Naive thymus-derived CD4-positive, alpha-beta T cell (primary cell): Measurements from ENCODE around the gene SNX1. TPM values are rescaled to one million over a fixed set of nuclear protein-coding genes. Genes with fewer than 3 reads are reported as not detected.
A peak's percentile ranks its signal among the peaks of the same experiment; 100 is the strongest.

ENCODE experiments used
- ATAC-seq: fragments of 150-1000 bp; cut with Tn5 transposase; 2 replicates; pipeline ENCODE4 v1.10.0; 2021; ENCODE audit warnings: mild to moderate bottlenecking, moderate library complexity
- CTCF ChIA-PET: fragments of 350-600 bp; sonication (Branson Sonifier 250); formaldehyde crosslinking; loops from one replicate; lab custom pipeline; 2021; ENCODE audit warnings: antibody characterized with exemption; lab: Charles Lee
- POLR2A ChIA-PET: fragments of 350-600 bp; sonication (Branson Sonifier 250); formaldehyde crosslinking; loops from one replicate; lab custom pipeline; 2021; ENCODE audit warnings: antibody characterized with exemption, inconsistent platforms; lab: Charles Lee
- DNase-seq, 9 donors: peaks; one replicate each; pipeline versions ENCODE4 v3.0.0 to v3.0.0-alpha.2; 2020 to 2022; ENCODE audit warnings: mixed read lengths in 1 of 9
- H3K27ac ChIP-seq: one replicate; pipeline ENCODE4 v1.7.0; 2013; ENCODE audit warnings: mild to moderate bottlenecking, low read depth, low read length, moderate library complexity
- H3K27me3 ChIP-seq, 2 donors: one replicate each; pipeline ENCODE4 v1.7.0; 2013; ENCODE audit warnings: low read length in 2 of 2, mild to moderate bottlenecking in 2 of 2, moderate library complexity in 2 of 2; ENCODE audit not compliant: control insufficient read depth in 2 of 2, insufficient read depth in 2 of 2
- H3K36me3 ChIP-seq, 3 experiments: 1 replicate in 2 of 3; 2 replicates in 1 of 3; pipeline ENCODE4 v1.7.0; 2013; ENCODE audit warnings: low read length in 3 of 3, mild to moderate bottlenecking in 3 of 3, moderate library complexity in 1 of 3; ENCODE audit not compliant: insufficient read depth in 3 of 3, control insufficient read depth in 2 of 3
- H3K4me1 ChIP-seq, 2 donors: one replicate each; pipeline ENCODE4 v1.7.0; 2013; ENCODE audit warnings: low read length in 2 of 2, mild to moderate bottlenecking in 2 of 2, moderate library complexity in 1 of 2; ENCODE audit not compliant: control insufficient read depth in 2 of 2, insufficient read depth in 2 of 2
- H3K4me3 ChIP-seq: 2 replicates; pipeline ENCODE4 v1.7.0; 2013; ENCODE audit warnings: mild to moderate bottlenecking, low read length
- H3K9me3 ChIP-seq, 3 experiments: 1 replicate in 2 of 3; 2 replicates in 1 of 3; pipeline ENCODE4 v1.7.0; 2013; ENCODE audit warnings: low read length in 3 of 3; ENCODE audit not compliant: control insufficient read depth in 2 of 3
- H3K27ac Mint-ChIP-seq, 9 donors: one replicate each; pipeline ENCODE4 v1.8.0; 2020 to 2022; ENCODE audit warnings: mixed read lengths in 9 of 9, mild to moderate bottlenecking in 8 of 9, moderate library complexity in 5 of 9, inconsistent platforms in 2 of 9
- H3K27me3 Mint-ChIP-seq, 5 donors: one replicate each; pipeline ENCODE4 v1.8.0; 2021 to 2022; ENCODE audit warnings: mixed read lengths in 5 of 5, mild to moderate bottlenecking in 1 of 5
- H3K36me3 Mint-ChIP-seq, 5 donors: one replicate each; pipeline ENCODE4 v1.8.0; 2020 to 2022; ENCODE audit warnings: mixed read lengths in 5 of 5, mild to moderate bottlenecking in 3 of 5, inconsistent platforms in 1 of 5
- H3K4me1 Mint-ChIP-seq, 7 donors: one replicate each; pipeline ENCODE4 v1.8.0; 2020 to 2022; ENCODE audit warnings: mixed read lengths in 7 of 7, mild to moderate bottlenecking in 3 of 7, inconsistent platforms in 1 of 7
- H3K4me3 Mint-ChIP-seq, 10 donors: one replicate each; pipeline ENCODE4 v1.8.0; 2020 to 2022; ENCODE audit warnings: mild to moderate bottlenecking in 10 of 10, mixed read lengths in 10 of 10, moderate library complexity in 6 of 10, inconsistent platforms in 2 of 10
- H3K9me3 Mint-ChIP-seq, 11 donors: one replicate each; pipeline ENCODE4 v1.8.0; 2020 to 2022; ENCODE audit warnings: mixed read lengths in 11 of 11, mild to moderate bottlenecking in 4 of 11, inconsistent platforms in 1 of 11, moderate library complexity in 1 of 11
- intact Hi-C, 2 donors: fragments of 100-400 bp; cut with micrococcal nuclease; formaldehyde crosslinking; loops; one replicate each; pipeline ENCODE4 v1.15.1; 2023
- polyA plus RNA-seq, 2 donors: library from polyadenylated mRNA; unstranded; fragments of 300-500 nt; fragmentation: Illumina TruSeq; gene quantifications; one replicate each; pipeline ENCODE4 v1.2.3, GENCODE V29; 2021
- total RNA-seq, 6 experiments: library from RNA in 5 of 6; stranded (reverse) in 5 of 6; gene quantifications; 1 replicate in 5 of 6; 2 replicates in 1 of 6; pipeline ENCODE4 v1.2.3 and lab custom pipeline; 2021 to 2026

SNX1 gene
- total and polyA plus RNA-seq, 7 experiments from 2014 or later, result 61.3 to 161 (median 120) TPM

- DNase-seq (peak in 1 of 9 donors; percentile 14), ATAC-seq (no peak)
- Histone ChIP-seq H3K9me3 (no peaks in the 10 kb centered on the region), H3K36me3 (peaks cover 10 to 39% (median 15%) of the 10 kb centered on the region in 3 experiments), H3K4me3 (peak overlapping the region; percentile 76), H3K27me3 (no peaks in the 10 kb centered on the region), H3K27ac (peak overlapping the region; percentile 97), H3K4me1 (peaks cover 17 to 29% of the 10 kb centered on the region in 2 donors)
- H3K4me3 Mint-ChIP-seq, result peak overlapping the region; percentile 80 to 97 (median 90)
- POLR2A ChIA-PET, result interaction anchor here (0.5 to 6.6 kb wide), 6 partner anchors 10 to 264 kb away, joined by 3 to 55 read pairs (median 6); partner anchors contain the start of genes SNX1, SNX22 and TRIP4
- no peaks in the 10 kb centered on the region for H3K9me3 Mint-ChIP-seq
- peaks cover 13 to 30% (median 27%) of the 10 kb centered on the region in 5 donors for H3K36me3 Mint-ChIP-seq
- H3K27ac Mint-ChIP-seq, result peak overlapping the region; percentile 78 to 97 (median 92)
- intact Hi-C loops, result loop anchor here (2.0 to 10.0 kb wide), 7 partner anchors 490 to 1705 kb away; partner anchors contain the start of genes RNU5A-1 (in 2 of the 2), PDCD7 (in 1 of the 2), RAB11A (in 1 of the 2) and SPG21 (in 1 of the 2)
- peaks cover 34 to 58% (median 49%) of the 10 kb centered on the region in 7 donors for H3K4me1 Mint-ChIP-seq
- H3K27me3 Mint-ChIP-seq, result peaks cover 0 to 2% (median 0%) of the 10 kb centered on the region in 5 donors
- CTCF ChIA-PET, result interaction anchor here (3.2 kb wide), 1 partner anchor 8 kb away, joined by 11 read pairs; no protein-coding TSS in a partner anchor
Measured at GRCh38 chr15:64161688-64162477, 66.1 kb downstream of the SNX1 start.

DNA sequence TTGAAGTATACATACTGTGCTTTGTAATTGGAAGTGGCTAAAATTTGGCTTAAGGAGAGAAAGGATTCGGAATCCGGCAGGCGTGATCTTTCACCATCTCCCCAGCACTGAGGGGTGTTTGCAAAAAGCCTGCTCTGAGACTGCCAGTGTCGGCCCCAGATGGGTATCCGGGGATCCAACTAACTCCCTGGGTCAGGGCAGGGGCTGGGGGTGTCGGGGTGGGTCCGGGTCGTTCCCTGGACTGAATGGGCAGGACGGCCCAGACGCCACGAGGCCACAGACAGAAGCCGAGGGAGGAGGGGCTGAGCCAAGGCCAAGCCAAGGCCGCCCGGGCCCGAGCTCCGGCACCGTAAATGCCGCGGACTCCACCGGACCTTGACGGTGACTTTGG is 66.7 kb downstream of the SNX1 start:
- H3K4me1 ChIP-seq, result peaks cover 17 to 29% of the 10 kb centered on the region in 2 donors
- peaks cover 13 to 30% (median 25%) of the 10 kb centered on the region in 5 donors for H3K36me3 Mint-ChIP-seq
- H3K27me3 ChIP-seq, result no peaks in the 10 kb centered on the region
- CTCF ChIA-PET, result interaction anchor here (1.8 to 3.2 kb wide), 2 partner anchors 9 to 67 kb away, joined by 5 to 11 read pairs; partner anchors contain the start of gene SNX1
- H3K9me3 ChIP-seq, result no peaks in the 10 kb centered on the region
- peak overlapping the region; percentile 80 to 97 (median 90) for H3K4me3 Mint-ChIP-seq
- peak; percentile 1 for ATAC-seq
- peak overlapping the region; percentile 76 for H3K4me3 ChIP-seq
- peak overlapping the region; percentile 78 to 97 (median 92) for H3K27ac Mint-ChIP-seq
- H3K36me3 ChIP-seq, result peaks cover 10 to 33% (median 15%) of the 10 kb centered on the region in 3 experiments
- H3K27me3 Mint-ChIP-seq, result peaks cover 0 to 2% (median 0%) of the 10 kb centered on the region in 5 donors
- peak in 2 of 9 donors; percentile 12 to 33 for DNase-seq
- H3K9me3 Mint-ChIP-seq, result no peaks in the 10 kb centered on the region
- POLR2A ChIA-PET, result interaction anchor here (1.6 to 6.6 kb wide), 7 partner anchors 11 to 225 kb away, joined by 3 to 55 read pairs (median 9); partner anchors contain the start of genes CIAO2A, SNX1, SNX22 and TRIP4
- H3K27ac ChIP-seq, result peak overlapping the region; percentile 97
- intact Hi-C loops, result loop anchor here (2.0 to 10.0 kb wide), 7 partner anchors 490 to 1705 kb away; partner anchors contain the start of genes RNU5A-1 (in 2 of the 2), PDCD7 (in 1 of the 2), RAB11A (in 1 of the 2) and SPG21 (in 1 of the 2)
- H3K4me1 Mint-ChIP-seq, result peaks cover 33 to 55% (median 49%) of the 10 kb centered on the region in 7 donors

- DNase-seq, result peak; percentile 89 to 98 (median 96)
- intact Hi-C loops, result loop anchor here (1.0 to 10.0 kb wide), 19 partner anchors 10 to 1704 kb away; partner anchors contain the start of genes CSNK1G1 (in 2 of the 2), RNU5A-1 (in 2 of the 2), TRIP4 (in 2 of the 2) and USP3 (in 2 of the 2)
- H3K4me3 ChIP-seq, result peak within 1 kb of the TSS; percentile 76
Measured at GRCh38 chr15:64162869-64163658, 67.3 kb downstream of the SNX1 start, which contains the start of gene PPIB. TSS of gene PPIB (minus strand) at chr15:64163022. CDS start at chr15:64162986, 36 bp downstream.

DNA sequence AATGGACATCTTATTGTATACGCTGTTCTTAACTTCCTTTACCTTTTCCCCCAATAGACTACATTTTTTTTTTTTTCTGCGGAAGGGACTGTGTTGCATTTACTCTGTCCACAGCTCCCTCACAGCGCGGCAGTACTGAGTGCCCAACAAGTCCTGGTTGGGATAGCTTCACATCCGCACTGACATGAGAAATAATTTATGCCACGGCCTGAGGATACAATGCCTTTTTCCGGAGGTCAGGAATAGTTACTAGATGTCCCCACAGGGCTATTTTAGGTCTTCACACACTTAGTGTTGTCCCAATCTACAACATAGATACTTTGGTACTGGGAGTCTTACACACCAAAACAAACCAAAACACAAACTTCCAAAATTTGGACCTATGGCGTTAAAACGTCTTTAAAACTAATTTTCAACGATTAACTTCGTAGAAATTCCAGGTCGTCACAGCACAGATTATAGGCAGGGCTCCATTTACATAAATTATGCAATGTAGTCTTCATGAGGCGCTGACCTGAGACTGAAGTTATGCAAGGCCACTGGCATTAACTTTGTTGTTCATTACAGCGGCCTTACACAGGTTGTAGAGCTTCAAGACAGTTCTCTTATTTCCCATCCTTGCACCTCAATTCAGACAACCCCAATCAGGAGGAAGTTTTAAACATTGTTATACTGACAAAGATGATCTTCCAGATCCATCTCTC is 68.0 kb downstream of the SNX1 start:
- no peak for ATAC-seq
- intact Hi-C loops, result loop anchor here (1.0 to 10.0 kb wide), 19 partner anchors 11 to 1703 kb away; partner anchors contain the start of genes CSNK1G1 (in 2 of the 2), RNU5A-1 (in 2 of the 2), TRIP4 (in 2 of the 2) and USP3 (in 2 of the 2)

More at GRCh38 chr15:64162869-64163658, 67.3 kb downstream of the SNX1 start, which contains the start of gene PPIB:
- ChIA-PET POLR2A (interaction anchor here (0.6 to 6.6 kb wide), 12 partner anchors 8 to 1142 kb away, joined by 3 to 55 read pairs (median 4); partner anchors contain the start of genes CIAO2A, PIF1, RNU5B-1 and SNX1), CTCF (interaction anchor here (1.8 to 3.2 kb wide), 2 partner anchors 9 to 67 kb away, joined by 5 to 11 read pairs; partner anchors contain the start of gene SNX1)
- peak within 1 kb of the TSS; percentile 83 to 97 (median 93) for H3K27ac Mint-ChIP-seq
- H3K4me3 Mint-ChIP-seq, result peak within 1 kb of the TSS; percentile 80 to 97 (median 90)
- Histone ChIP-seq H3K36me3 (peaks cover 10 to 27% (median 15%) of the 10 kb centered on the region in 3 experiments), H3K4me1 (peaks cover 17 to 29% of the 10 kb centered on the region in 2 donors), H3K27me3 (no peaks in the 10 kb centered on the region), H3K27ac (peak within 1 kb of the TSS; percentile 97), H3K9me3 (no peaks in the 10 kb centered on the region)
- peaks cover 30 to 51% (median 46%) of the 10 kb centered on the region in 7 donors for H3K4me1 Mint-ChIP-seq
- peak; percentile 97 for ATAC-seq
- H3K27me3 Mint-ChIP-seq, result peaks cover 0 to 2% (median 0%) of the 10 kb centered on the region in 5 donors
- no peaks in the 10 kb centered on the region for H3K9me3 Mint-ChIP-seq
- H3K36me3 Mint-ChIP-seq, result peaks cover 13 to 26% (median 19%) of the 10 kb centered on the region in 5 donors

GRCh38 chr15:64164436-64164835 is 68.7 kb downstream of the SNX1 start:
- no peaks in the 10 kb centered on the region for H3K27me3 ChIP-seq
- intact Hi-C loops, result loop anchor here in 1 of 2 donors (5.0 to 10.0 kb wide), 4 partner anchors 488 to 1703 kb away; partner anchors contain the start of genes PDCD7, RAB11A and SPG21
- no peak for DNase-seq
- ChIA-PET CTCF (interaction anchor here (3.2 kb wide), 1 partner anchor 10 kb away, joined by 11 read pairs; no protein-coding TSS in a partner anchor), POLR2A (interaction anchor here (2.7 to 6.6 kb wide), 3 partner anchors 12 to 223 kb away, joined by 9 to 55 read pairs (median 19); partner anchors contain the start of genes SNX22 and TRIP4)
- H3K4me3 ChIP-seq, result no peak overlapping the region
- H3K27ac Mint-ChIP-seq, result peak overlapping the region in 7 of 9 donors; percentile 55 to 96 (median 86)
- H3K4me3 Mint-ChIP-seq, result peak overlapping the region in 9 of 10 donors; percentile 53 to 97 (median 90)
- H3K9me3 Mint-ChIP-seq, result no peaks in the 10 kb centered on the region
- peaks cover 6 to 13% (median 8%) of the 10 kb centered on the region in 3 experiments for H3K36me3 ChIP-seq
- H3K4me1 ChIP-seq, result peaks cover 17 to 24% of the 10 kb centered on the region in 2 donors
- H3K36me3 Mint-ChIP-seq, result peaks cover 8 to 17% (median 13%) of the 10 kb centered on the region in 5 donors
- no peaks in the 10 kb centered on the region for H3K9me3 ChIP-seq
- H3K27ac ChIP-seq, result no peak overlapping the region
- H3K4me1 Mint-ChIP-seq, result peaks cover 20 to 41% (median 35%) of the 10 kb centered on the region in 7 donors
- no peak for ATAC-seq
- peaks cover 0 to 2% (median 0%) of the 10 kb centered on the region in 5 donors for H3K27me3 Mint-ChIP-seq

More for the DNA sequence above, 68.0 kb downstream of the SNX1 start:
- H3K4me1 ChIP-seq, result peaks cover 17 to 26% of the 10 kb centered on the region in 2 donors
- peaks cover 8 to 19% (median 10%) of the 10 kb centered on the region in 3 experiments for H3K36me3 ChIP-seq
- Mint-ChIP-seq H3K36me3 (peaks cover 9 to 20% (median 14%) of the 10 kb centered on the region in 5 donors), H3K9me3 (no peaks in the 10 kb centered on the region), H3K27ac (peak overlapping the region; percentile 83 to 96 (median 93)), H3K27me3 (peaks cover 0 to 2% (median 0%) of the 10 kb centered on the region in 5 donors), H3K4me3 (peak overlapping the region; percentile 80 to 97 (median 90)), H3K4me1 (peaks cover 22 to 45% (median 39%) of the 10 kb centered on the region in 7 donors)
- POLR2A ChIA-PET, result interaction anchor here (0.6 to 6.6 kb wide), 11 partner anchors 8 to 1141 kb away, joined by 3 to 55 read pairs (median 4); partner anchors contain the start of genes CIAO2A, RNU5B-1, SNX1 and SNX22
- H3K27me3 ChIP-seq, result no peaks in the 10 kb centered on the region
- CTCF ChIA-PET, result interaction anchor here (1.8 to 3.2 kb wide), 2 partner anchors 10 to 68 kb away, joined by 5 to 11 read pairs; partner anchors contain the start of gene SNX1
- H3K27ac ChIP-seq, result peak overlapping the region; percentile 97
- no peaks in the 10 kb centered on the region for H3K9me3 ChIP-seq
- peak overlapping the region; percentile 74 for H3K4me3 ChIP-seq
- no peak for DNase-seq
